Measurements from ENCODE around the gene UROS.

The UROS gene

GRCh38 chr10:125812128-125812750 lies 10.8 kb downstream of the UROS start:
- no peaks in the 10 kb centered on the region for H4K20me1 ChIP-seq (ENCODE audit: insufficient read depth, low read length)
- H3K9me3 ChIP-seq (ENCODE audit: insufficient read depth, low read length), result no peaks in the 10 kb centered on the region
- no peak overlapping the region for H3K27ac ChIP-seq (ENCODE audit: low read length)
- no peak overlapping the region for H3K4me3 ChIP-seq (ENCODE audit: low read length)
- H3K4me1 ChIP-seq (ENCODE audit: low read length), result no peaks in the 10 kb centered on the region
- peaks cover 8% of the 10 kb centered on the region for H3K36me3 ChIP-seq (replicated peaks; ENCODE audit: low read depth, low read length)
- H3K79me2 ChIP-seq (ENCODE audit: low read length), result no peaks in the 10 kb centered on the region
- no peak overlapping the region for H3K4me2 ChIP-seq (ENCODE audit: low read length)
- no peak overlapping the region for H3K9ac ChIP-seq (ENCODE audit: low read length)
- TF ChIP-seq, protein P1, sequence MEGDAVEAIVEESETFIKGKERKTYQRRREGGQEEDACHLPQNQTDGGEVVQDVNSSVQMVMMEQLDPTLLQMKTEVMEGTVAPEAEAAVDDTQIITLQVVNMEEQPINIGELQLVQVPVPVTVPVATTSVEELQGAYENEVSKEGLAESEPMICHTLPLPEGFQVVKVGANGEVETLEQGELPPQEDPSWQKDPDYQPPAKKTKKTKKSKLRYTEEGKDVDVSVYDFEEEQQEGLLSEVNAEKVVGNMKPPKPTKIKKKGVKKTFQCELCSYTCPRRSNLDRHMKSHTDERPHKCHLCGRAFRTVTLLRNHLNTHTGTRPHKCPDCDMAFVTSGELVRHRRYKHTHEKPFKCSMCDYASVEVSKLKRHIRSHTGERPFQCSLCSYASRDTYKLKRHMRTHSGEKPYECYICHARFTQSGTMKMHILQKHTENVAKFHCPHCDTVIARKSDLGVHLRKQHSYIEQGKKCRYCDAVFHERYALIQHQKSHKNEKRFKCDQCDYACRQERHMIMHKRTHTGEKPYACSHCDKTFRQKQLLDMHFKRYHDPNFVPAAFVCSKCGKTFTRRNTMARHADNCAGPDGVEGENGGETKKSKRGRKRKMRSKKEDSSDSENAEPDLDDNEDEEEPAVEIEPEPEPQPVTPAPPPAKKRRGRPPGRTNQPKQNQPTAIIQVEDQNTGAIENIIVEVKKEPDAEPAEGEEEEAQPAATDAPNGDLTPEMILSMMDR (IDR thresholded peaks at IDR 0.05; ENCODE audit: low read depth, low read length), result no peak
- TF ChIP-seq EZH2phosphoT487 (IDR thresholded peaks at IDR 0.05; ENCODE audit: low read depth), result no peak
- no peak overlapping the region for H2AFZ ChIP-seq (ENCODE audit: low read depth, low read length)
- no peaks in the 10 kb centered on the region for H3K27me3 ChIP-seq (ENCODE audit: low read depth, low read length)

DNA sequence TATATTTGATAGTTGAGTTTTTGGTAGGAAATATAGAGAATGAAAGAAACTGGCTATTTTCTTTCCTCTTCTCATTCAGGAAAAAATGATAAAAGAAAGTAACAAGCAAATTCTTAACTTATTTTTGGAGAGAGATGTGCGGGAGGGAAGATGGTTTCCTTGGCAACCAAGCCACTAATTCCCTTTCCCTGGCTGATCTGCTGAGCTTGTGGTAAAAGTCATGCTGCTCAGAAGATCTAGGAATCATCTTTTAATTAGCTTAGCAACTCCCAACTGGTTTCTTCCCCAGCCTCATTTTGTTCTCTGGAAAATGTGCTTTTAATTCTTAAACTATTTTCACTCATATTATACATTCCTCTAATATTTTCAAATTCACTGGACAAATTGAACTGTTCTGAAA lies 11.8 kb downstream of the UROS start:
- Histone ChIP-seq H4K20me1 (ENCODE audit: insufficient read depth, low read length) (no peaks in the 10 kb centered on the region), H3K4me1 (ENCODE audit: low read length) (no peaks in the 10 kb centered on the region), H3K79me2 (ENCODE audit: low read length) (no peaks in the 10 kb centered on the region), H2AFZ (ENCODE audit: low read depth, low read length) (no peak overlapping the region), H3K4me2 (ENCODE audit: low read length) (no peak overlapping the region), H3K27me3 (ENCODE audit: low read depth, low read length) (no peaks in the 10 kb centered on the region), H3K9me3 (ENCODE audit: insufficient read depth, low read length) (no peaks in the 10 kb centered on the region), H3K27ac (ENCODE audit: low read length) (no peak overlapping the region), H3K36me3 (replicated peaks; ENCODE audit: low read depth, low read length) (peaks cover 9% of the 10 kb centered on the region), H3K9ac (ENCODE audit: low read length) (no peak overlapping the region), H3K4me3 (ENCODE audit: low read length) (no peak overlapping the region)
- TF ChIP-seq EZH2phosphoT487 (IDR thresholded peaks at IDR 0.05; ENCODE audit: low read depth), result no peak
- TF ChIP-seq, protein P1 (IDR thresholded peaks at IDR 0.05; ENCODE audit: low read depth, low read length), result no peak

DNA sequence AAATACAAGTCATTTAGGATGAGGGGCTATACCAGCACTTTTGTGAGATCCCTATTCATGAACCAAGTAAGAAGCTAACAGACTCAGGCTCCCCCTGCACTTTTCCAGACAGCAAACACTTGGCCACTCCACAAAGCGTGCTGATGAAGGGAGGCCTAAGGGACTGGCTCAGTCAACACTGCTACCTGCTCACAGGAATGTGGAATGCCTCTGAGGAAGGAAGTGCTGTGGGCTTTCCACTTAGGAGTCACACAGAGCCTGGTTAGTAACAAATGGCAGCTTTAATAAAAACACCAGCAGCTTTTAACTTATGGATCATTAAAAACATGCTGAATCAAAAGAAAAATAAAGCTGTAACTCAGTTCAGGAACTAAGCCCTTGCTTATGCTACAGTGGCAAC lies 15.0 kb downstream of the UROS start:
- no peak overlapping the region for H3K27ac ChIP-seq (ENCODE audit: low read length)
- no peak overlapping the region for H3K9ac ChIP-seq (ENCODE audit: low read length)
- no peak overlapping the region for H3K4me3 ChIP-seq (ENCODE audit: low read length)
- no peaks in the 10 kb centered on the region for H3K9me3 ChIP-seq (ENCODE audit: insufficient read depth, low read length)
- H3K27me3 ChIP-seq (ENCODE audit: low read depth, low read length), result no peaks in the 10 kb centered on the region
- peaks cover 9% of the 10 kb centered on the region for H3K36me3 ChIP-seq (replicated peaks; ENCODE audit: low read depth, low read length)
- no peaks in the 10 kb centered on the region for H3K79me2 ChIP-seq (ENCODE audit: low read length)
- TF ChIP-seq, protein P1 (IDR thresholded peaks at IDR 0.05; ENCODE audit: low read depth, low read length), result no peak
- TF ChIP-seq EZH2phosphoT487 (IDR thresholded peaks at IDR 0.05; ENCODE audit: low read depth), result no peak
- H2AFZ ChIP-seq (ENCODE audit: low read depth, low read length), result no peak overlapping the region
- no peaks in the 10 kb centered on the region for H3K4me1 ChIP-seq (ENCODE audit: low read length)
- no peak overlapping the region for H3K4me2 ChIP-seq (ENCODE audit: low read length)
- H4K20me1 ChIP-seq (ENCODE audit: insufficient read depth, low read length), result no peaks in the 10 kb centered on the region

DNA sequence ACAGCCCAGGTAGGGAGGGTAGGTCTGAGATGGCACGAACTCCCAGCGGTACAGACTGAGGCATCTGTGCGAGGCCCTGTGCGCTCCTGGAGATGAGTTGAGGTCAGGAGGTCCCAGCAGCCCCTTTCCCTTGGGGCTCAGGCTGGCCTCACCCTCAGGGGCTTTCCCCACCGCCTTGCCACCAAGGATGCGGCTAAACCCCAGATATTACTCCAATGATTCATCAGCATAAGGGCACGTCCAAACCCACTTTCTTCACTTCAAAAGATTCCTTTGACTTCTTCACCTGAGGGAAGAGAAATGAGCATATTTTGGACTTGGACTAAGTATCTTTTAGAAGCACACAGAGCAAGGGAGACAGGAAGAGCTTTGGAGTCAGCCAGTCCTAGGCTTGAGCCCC lies 20.3 kb downstream of the UROS start:
- Histone ChIP-seq H3K27me3 (ENCODE audit: low read depth, low read length) (no peaks in the 10 kb centered on the region), H3K9me3 (ENCODE audit: insufficient read depth, low read length) (no peaks in the 10 kb centered on the region), H3K9ac (ENCODE audit: low read length) (no peak overlapping the region), H3K4me3 (ENCODE audit: low read length) (no peak overlapping the region), H2AFZ (ENCODE audit: low read depth, low read length) (no peak overlapping the region), H3K4me2 (ENCODE audit: low read length) (no peak overlapping the region), H3K36me3 (replicated peaks; ENCODE audit: low read depth, low read length) (peaks cover 5% of the 10 kb centered on the region), H4K20me1 (ENCODE audit: insufficient read depth, low read length) (no peaks in the 10 kb centered on the region), H3K27ac (ENCODE audit: low read length) (no peak overlapping the region), H3K4me1 (ENCODE audit: low read length) (no peaks in the 10 kb centered on the region), H3K79me2 (ENCODE audit: low read length) (no peaks in the 10 kb centered on the region)
- TF ChIP-seq, protein P1 (IDR thresholded peaks at IDR 0.05; ENCODE audit: low read depth, low read length), result no peak
- no peak for TF ChIP-seq EZH2phosphoT487 (IDR thresholded peaks at IDR 0.05; ENCODE audit: low read depth)

All from OCI-LY3 (cell line).